ENCODE data around the gene CKAP2L.

CKAP2L gene

DNA sequence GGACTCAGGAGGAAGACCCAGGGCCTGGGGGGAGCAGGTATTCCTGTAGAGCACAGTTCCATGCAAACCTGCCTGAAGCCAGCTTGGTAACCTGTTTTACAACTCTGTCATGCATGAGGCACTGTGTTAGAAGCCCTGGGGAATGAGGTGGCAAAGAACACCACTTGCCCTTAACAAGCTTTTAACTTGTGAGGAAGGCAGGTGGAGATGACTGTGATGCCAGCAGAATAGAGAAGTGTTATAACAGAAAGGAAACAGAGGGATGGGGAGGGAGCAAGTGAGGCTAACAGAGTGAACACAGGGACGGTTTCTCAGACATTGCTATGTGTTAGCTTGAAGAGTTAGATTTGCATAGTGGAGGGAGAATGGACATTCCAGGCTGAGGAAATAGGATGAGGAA is 31.4 kb upstream of the CKAP2L start:
- TF ChIP-seq, protein P1, sequence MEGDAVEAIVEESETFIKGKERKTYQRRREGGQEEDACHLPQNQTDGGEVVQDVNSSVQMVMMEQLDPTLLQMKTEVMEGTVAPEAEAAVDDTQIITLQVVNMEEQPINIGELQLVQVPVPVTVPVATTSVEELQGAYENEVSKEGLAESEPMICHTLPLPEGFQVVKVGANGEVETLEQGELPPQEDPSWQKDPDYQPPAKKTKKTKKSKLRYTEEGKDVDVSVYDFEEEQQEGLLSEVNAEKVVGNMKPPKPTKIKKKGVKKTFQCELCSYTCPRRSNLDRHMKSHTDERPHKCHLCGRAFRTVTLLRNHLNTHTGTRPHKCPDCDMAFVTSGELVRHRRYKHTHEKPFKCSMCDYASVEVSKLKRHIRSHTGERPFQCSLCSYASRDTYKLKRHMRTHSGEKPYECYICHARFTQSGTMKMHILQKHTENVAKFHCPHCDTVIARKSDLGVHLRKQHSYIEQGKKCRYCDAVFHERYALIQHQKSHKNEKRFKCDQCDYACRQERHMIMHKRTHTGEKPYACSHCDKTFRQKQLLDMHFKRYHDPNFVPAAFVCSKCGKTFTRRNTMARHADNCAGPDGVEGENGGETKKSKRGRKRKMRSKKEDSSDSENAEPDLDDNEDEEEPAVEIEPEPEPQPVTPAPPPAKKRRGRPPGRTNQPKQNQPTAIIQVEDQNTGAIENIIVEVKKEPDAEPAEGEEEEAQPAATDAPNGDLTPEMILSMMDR (conservative IDR thresholded peaks at IDR 0.05) = no peak
- H3K27ac ChIP-seq = peak overlapping the region; percentile 35; the same call in 1 of the 2 replicates

DNA sequence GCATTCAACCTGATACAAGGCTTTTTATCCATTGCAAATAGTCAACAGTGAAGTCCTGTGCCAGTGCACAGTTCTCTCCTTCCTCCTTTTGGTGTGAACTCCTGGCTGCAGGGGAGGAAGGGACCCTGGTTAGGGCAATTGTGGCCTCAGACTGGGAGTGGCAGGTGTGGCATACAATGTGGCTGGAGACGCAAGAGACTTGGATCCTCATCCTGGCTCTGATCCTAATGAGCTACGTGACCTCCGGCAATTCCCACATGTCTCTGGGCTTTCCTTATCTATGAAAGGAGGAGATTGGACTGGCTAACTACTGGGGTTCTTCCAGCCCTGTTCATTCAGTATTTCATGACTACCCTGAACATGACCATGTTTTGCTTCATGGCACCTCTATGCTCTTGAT is 30.4 kb upstream of the CKAP2L start:
- H3K27ac ChIP-seq = no peak overlapping the region
- TF ChIP-seq, protein P1 (conservative IDR thresholded peaks at IDR 0.05) = no peak

DNA sequence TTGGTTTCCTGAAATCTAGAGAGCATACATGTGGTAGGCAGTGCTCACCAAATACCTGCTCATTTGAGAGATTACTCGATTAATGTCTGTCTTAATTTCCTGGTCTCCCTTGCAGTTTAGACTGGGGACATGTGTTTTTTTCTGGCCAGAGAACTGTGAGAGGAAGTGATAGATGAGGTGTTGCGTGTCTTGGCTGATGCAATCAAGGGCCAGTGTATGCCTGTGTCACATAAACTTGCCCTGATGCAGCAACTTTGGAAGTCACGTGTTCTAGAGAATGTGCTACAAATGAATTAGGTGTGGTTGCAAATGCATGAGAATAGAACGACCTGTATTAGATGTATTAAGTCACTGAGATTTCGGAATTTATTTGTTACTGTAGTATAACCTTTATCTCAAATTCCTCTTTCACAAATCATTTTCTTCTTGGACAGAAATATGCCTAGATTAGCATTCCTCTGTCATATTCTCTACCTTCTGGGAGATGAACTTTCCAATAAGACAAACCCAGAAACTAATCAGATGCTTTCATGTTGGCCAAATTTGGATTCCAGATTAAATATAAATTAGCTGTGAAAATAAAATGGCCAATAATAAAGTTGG is 29.8 kb upstream of the CKAP2L start:
- TF ChIP-seq, protein P1 (conservative IDR thresholded peaks at IDR 0.05) = no peak
- no peak overlapping the region for H3K27ac ChIP-seq

DNA sequence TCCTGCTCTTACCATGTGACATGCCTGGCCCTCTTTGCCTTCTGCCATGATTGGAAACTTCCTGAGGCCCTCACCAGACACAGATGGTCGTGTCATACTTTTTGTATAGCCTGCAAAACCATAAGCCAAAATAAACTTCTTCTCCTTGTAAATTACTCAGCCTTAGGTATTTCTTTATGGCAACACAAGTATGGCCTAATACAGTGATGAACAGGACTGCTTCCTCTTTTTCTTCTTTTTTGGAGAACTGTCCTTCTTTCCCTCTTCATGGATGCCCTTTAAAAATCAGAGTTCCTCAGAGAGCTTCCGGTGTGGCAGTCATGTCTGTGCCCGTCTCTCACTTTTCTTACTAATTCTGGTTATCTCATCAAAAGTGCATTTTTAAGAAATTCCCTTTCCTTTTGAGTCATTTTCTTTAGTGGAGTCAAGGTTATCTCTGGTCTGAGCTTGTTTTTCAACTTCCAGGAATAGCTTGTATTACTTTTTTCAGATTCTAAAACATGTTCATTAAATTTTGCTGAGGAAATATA is 29.1 kb upstream of the CKAP2L start:
- TF ChIP-seq, protein P1 (conservative IDR thresholded peaks at IDR 0.05) = no peak
- H3K27ac ChIP-seq = no peak overlapping the region

DNA sequence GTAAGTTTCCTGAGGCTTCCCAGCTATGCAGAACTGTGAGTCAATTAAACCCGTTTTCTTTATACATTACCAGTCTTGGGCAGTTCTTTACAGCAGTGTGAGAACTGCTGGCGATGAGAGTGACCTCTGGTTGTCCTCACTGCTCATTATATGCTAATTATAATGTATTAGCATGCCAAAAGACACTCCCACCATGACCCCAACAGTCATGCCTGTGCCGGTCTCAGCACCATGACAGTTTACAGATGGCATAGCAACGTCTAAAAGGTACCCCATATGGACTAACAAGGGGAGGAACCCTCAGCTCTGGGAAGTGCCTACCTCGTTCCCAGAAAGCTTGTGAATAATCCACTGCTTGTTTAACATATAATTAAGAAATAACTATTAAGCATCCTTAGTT is 28.0 kb upstream of the CKAP2L start:
- H3K27ac ChIP-seq = no peak overlapping the region
- TF ChIP-seq, protein P1 (conservative IDR thresholded peaks at IDR 0.05) = no peak

DNA sequence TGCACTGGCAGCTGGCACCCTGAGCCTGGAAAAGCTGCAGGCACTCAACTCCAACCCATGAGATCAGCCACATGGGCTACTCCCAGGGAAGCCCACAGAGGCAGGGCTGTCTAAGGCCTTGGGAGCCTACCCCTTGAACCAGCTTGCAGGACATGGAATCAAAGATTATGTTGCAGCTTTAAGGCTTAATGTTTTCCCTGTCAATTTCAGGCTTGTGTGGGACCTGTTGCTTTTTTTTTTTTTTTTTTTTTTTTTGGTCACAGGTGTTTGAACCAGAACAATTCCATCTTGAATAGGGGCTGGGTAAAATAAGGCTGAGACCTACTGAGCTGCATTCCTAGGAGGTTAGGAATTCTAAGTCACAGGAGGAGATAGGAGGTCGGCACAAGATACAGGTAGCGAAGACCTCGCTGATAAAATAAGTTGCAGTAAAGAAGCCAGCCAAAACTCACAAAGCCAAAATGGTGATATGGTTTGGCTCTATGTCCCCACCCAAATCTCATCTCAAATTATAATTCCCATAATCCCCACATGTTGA is 27.4 kb upstream of the CKAP2L start:
- TF ChIP-seq, protein P1 (conservative IDR thresholded peaks at IDR 0.05) = no peak
- no peak overlapping the region for H3K27ac ChIP-seq

DNA sequence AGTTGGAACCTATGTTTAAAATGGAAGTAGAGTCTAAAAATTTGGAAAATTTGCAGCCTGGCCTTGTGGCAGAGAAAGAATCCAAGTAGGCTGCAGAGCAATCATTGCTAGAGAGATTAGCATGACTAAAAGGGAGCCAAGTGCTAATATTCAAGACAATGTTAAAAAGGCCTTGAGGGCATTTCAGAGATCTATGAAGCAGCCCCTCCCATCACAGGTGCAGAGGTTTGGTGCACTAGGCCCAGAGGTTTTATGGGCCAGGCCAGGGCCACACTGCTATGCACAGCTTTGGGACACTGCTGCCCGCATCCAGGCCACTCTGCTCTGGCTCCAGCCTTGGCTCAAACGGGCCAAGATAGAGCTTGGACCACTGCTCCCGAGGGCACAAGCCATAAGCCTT is 26.6 kb upstream of the CKAP2L start:
- no peak overlapping the region for H3K27ac ChIP-seq
- TF ChIP-seq, protein P1 (conservative IDR thresholded peaks at IDR 0.05) = no peak

Data from VCaP (cell line).